Measurements from ENCODE around the gene TAB2. TPM values are rescaled to one million over a fixed set of nuclear protein-coding genes. Genes with fewer than 3 reads are reported as not detected.

TAB2 gene
- total and polyA plus RNA-seq, 2 donors (not counting 3 experiments of a cell fraction or from before 2014, with no cell fraction given), result 26.0 to 37.4 TPM

- ChIA-PET POLR2A (no interaction called here), CTCF (interaction anchor here (1.3 to 1.7 kb wide), 3 partner anchors 8 to 425 kb away, joined by 3 to 8 read pairs (median 3); no protein-coding TSS in a partner anchor)
- Histone ChIP-seq H3K79me2 (ENCODE audit: control insufficient read depth, insufficient read depth, low read length) (no peaks in the 10 kb centered on the region), H3K9me3 (replicated peaks; ENCODE audit: control insufficient read depth, insufficient read depth, low read length) (no peaks in the 10 kb centered on the region), H4K20me1 (replicated peaks; ENCODE audit: control insufficient read depth, extremely low read depth, insufficient read depth, low read length) (no peaks in the 10 kb centered on the region), H3K9me1 (replicated peaks; ENCODE audit: control insufficient read depth, extremely low read depth, insufficient read depth, low read length) (no peaks in the 10 kb centered on the region), H3K4me3 (replicated peaks in 1 of 3; ENCODE audit: insufficient read depth in 1 of 3, low read depth in 1 of 3, low read length in 3 of 3) (no peak overlapping the region), H3K4me1 (ENCODE audit: control insufficient read depth, extremely low read depth, insufficient read depth, low read length) (no peaks in the 10 kb centered on the region), H3K27ac (ENCODE audit: insufficient read depth, low read depth, low read length) (no peak overlapping the region), H2AFZ (ENCODE audit: low read depth, low read length) (no peak overlapping the region), H3K9ac (replicated peaks; ENCODE audit: extremely low read depth, insufficient read depth, low read length) (no peak overlapping the region), H3K4me2 (ENCODE audit: insufficient read depth, low read length) (no peak overlapping the region), H3K36me3 (ENCODE audit: control insufficient read depth in 2 of 2, extremely low read depth in 1 of 2, insufficient read depth in 2 of 2, low read length in 2 of 2) (no peaks in the 10 kb centered on the region), H3K27me3 (ENCODE audit: control insufficient read depth in 2 of 2, insufficient read depth in 2 of 2, low read length in 2 of 2) (peaks cover 24 to 42% of the 10 kb centered on the region in 2 experiments)
- no peak for FAIRE-seq
- no peak for DNase-seq (ENCODE audit: low read depth, low spot score)
- no TSS peak for BruUV-seq (replicated peaks)
- intact Hi-C loops (cut with micrococcal nuclease), result no loop called here
- dilution Hi-C loops (cut with MboI; ENCODE audit: extremely low pct_ligation_motif_present, low sequenced_read_pairs), result no loop called here
- TF ChIP-seq EZH2 (IDR thresholded peaks at IDR 0.05; ENCODE audit: borderline replicate concordance, low read depth, low read length, severe bottlenecking) (no peak), POLR2A (IDR thresholded peaks at IDR 0.05; ENCODE audit: low read depth, low read length) (no peak), JUN (IDR thresholded peaks at IDR 0.05; ENCODE audit: borderline replicate concordance, insufficient read depth, insufficient read length, low read depth) (no peak), MYC (IDR thresholded peaks at IDR 0.05; ENCODE audit: low read depth, low read length) (no peak), POLR2AphosphoS5 (IDR thresholded peaks at IDR 0.05; ENCODE audit: insufficient read depth, low read depth, low read length) (no peak), GATA2 (IDR thresholded peaks at IDR 0.05; ENCODE audit: insufficient read depth, insufficient read length, low read depth, low read length) (no peak), FOS (IDR thresholded peaks at IDR 0.05; ENCODE audit: borderline replicate concordance, insufficient read depth, low read length) (no peak)
- TF ChIP-seq, protein P1, sequence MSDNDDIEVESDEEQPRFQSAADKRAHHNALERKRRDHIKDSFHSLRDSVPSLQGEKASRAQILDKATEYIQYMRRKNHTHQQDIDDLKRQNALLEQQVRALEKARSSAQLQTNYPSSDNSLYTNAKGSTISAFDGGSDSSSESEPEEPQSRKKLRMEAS (IDR thresholded peaks at IDR 0.05; ENCODE audit: insufficient read depth, insufficient read length), result no peak
- TF ChIP-seq, protein P2, sequence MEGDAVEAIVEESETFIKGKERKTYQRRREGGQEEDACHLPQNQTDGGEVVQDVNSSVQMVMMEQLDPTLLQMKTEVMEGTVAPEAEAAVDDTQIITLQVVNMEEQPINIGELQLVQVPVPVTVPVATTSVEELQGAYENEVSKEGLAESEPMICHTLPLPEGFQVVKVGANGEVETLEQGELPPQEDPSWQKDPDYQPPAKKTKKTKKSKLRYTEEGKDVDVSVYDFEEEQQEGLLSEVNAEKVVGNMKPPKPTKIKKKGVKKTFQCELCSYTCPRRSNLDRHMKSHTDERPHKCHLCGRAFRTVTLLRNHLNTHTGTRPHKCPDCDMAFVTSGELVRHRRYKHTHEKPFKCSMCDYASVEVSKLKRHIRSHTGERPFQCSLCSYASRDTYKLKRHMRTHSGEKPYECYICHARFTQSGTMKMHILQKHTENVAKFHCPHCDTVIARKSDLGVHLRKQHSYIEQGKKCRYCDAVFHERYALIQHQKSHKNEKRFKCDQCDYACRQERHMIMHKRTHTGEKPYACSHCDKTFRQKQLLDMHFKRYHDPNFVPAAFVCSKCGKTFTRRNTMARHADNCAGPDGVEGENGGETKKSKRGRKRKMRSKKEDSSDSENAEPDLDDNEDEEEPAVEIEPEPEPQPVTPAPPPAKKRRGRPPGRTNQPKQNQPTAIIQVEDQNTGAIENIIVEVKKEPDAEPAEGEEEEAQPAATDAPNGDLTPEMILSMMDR (IDR thresholded peaks at IDR 0.05; ENCODE audit: extremely low read depth in 1 of 2, insufficient read depth in 1 of 2, low read depth in 1 of 2, low read length in 2 of 2), result no peak
Measured at GRCh38 chr6:149453597-149454345, 136.3 kb downstream of the TAB2 start.

All from endothelial cell of umbilical vein (primary cell).